GM12878 (cell line): ENCODE measurements around the gene ANP32B. TPM values are rescaled to one million over a fixed set of nuclear protein-coding genes. Genes with fewer than 3 reads are reported as not detected.

ENCODE experiments used
- ATAC-seq: fragments of 200-7000 bp; cut with Tn5 transposase; 3 replicates; pipeline ENCODE4 v1.9.1; 2020; ENCODE audit warnings: mild to moderate bottlenecking, moderate library complexity
- BruUV-seq: library from RNA; stranded (reverse); fragments of 400-500 nt; replicated peaks from 2 replicates; lab custom pipeline; 2021; lab: Mats Ljungman, UMichigan
- CTCF ChIA-PET: fragments of 300-600 bp; sonication (Branson Sonifier 250); formaldehyde crosslinking; extraction: SDS; loops from one replicate; lab custom pipeline; 2021; ENCODE audit warnings: inconsistent platforms; lab: Yijun Ruan, JAX
- POLR2A ChIA-PET: fragments of 350-600 bp; formaldehyde crosslinking; extraction: SDS; loops from one replicate; lab custom pipeline; 2021; ENCODE audit warnings: inconsistent platforms; lab: Charles Lee
- RAD21 ChIA-PET: fragments of 300-600 bp; sonication (Branson Sonifier 250); formaldehyde crosslinking; loops from one replicate; lab custom pipeline; 2023; ENCODE audit warnings: antibody characterized with exemption; ENCODE audit not compliant: unreplicated experiment; lab: Charles Lee
- SMC1A ChIA-PET: fragments of 300-600 bp; sonication (Branson Sonifier 250); formaldehyde crosslinking; loops from one replicate; lab custom pipeline; 2023; ENCODE audit not compliant: unreplicated experiment, uncharacterized antibody; lab: Charles Lee
- DNase-seq: peaks from one replicate; pipeline ENCODE4 v3.0.0-alpha.2; 2011; ENCODE audit warnings: low read depth, low spot score
- FAIRE-seq: peaks from 3 replicates; lab custom pipeline; 2011; peaks lifted over from hg19 to GRCh38; lab: Jason Lieb, UNC
- H2AFZ ChIP-seq: 2 replicates; pipeline ENCODE4 v1.6.0; 2011; ENCODE audit warnings: low read depth, low read length, control low read depth; ENCODE audit not compliant: control insufficient read depth
- H3K27ac ChIP-seq: 2 replicates; pipeline ENCODE4 v1.5.1; 2011; ENCODE audit warnings: control low read depth; ENCODE audit not compliant: control insufficient read depth, insufficient read depth
- H3K27me3 ChIP-seq, 2 experiments: replicated peaks in 1 of 2; 2 replicates each; pipeline versions ENCODE4 v1.6.0 to v1.6.1; 2011; ENCODE audit warnings: low read length in 1 of 2; ENCODE audit not compliant: control insufficient read depth in 2 of 2, insufficient read depth in 2 of 2
- H3K36me3 ChIP-seq, 2 experiments: 2 replicates each; pipeline ENCODE4 v1.5.1; 2011; ENCODE audit warnings: low read length in 1 of 2; ENCODE audit not compliant: control insufficient read depth in 2 of 2, insufficient read depth in 2 of 2
- H3K4me1 ChIP-seq: 2 replicates; pipeline ENCODE4 v1.6.1; 2011; ENCODE audit warnings: mild to moderate bottlenecking, low read length, moderate library complexity, mixed read lengths; ENCODE audit not compliant: control insufficient read depth, insufficient read depth
- H3K4me2 ChIP-seq: 2 replicates; pipeline ENCODE4 v1.6.0; 2011; ENCODE audit warnings: control low read depth; ENCODE audit not compliant: control insufficient read depth, insufficient read depth
- H3K4me3 ChIP-seq: fragments of 200-600 bp; sonication (generic); 2 replicates; pipeline ENCODE4 v1.5.1; 2016
- H3K79me2 ChIP-seq: 2 replicates; pipeline ENCODE4 v1.6.0; 2011; ENCODE audit warnings: low read length; ENCODE audit not compliant: control insufficient read depth, insufficient read depth
- H3K9ac ChIP-seq: 2 replicates; pipeline ENCODE4 v1.8.0; 2011; ENCODE audit warnings: low read length, control low read depth, mixed read lengths; ENCODE audit not compliant: control insufficient read depth, insufficient read depth
- H3K9me3 ChIP-seq: replicated peaks from 3 replicates; pipeline ENCODE4 v1.5.1; 2011; ENCODE audit warnings: mild to moderate bottlenecking, low read length; ENCODE audit not compliant: control insufficient read depth, insufficient read depth
- H4K20me1 ChIP-seq: 2 replicates; pipeline ENCODE4 v1.6.0; 2011; ENCODE audit not compliant: control insufficient read depth, insufficient read depth
- CBFB ChIP-seq: IDR thresholded peaks from 2 replicates; pipeline ENCODE4 v1.6.1; 2016; ENCODE audit warnings: antibody characterized with exemption, low read depth
- CREM ChIP-seq: IDR thresholded peaks from 2 replicates; pipeline ENCODE4 v1.6.1; 2014; ENCODE audit warnings: antibody characterized with exemption, low read depth
- E2F8 ChIP-seq: fragments of 450-650 bp; IDR thresholded peaks from 2 replicates; pipeline ENCODE4 v1.6.1; 2018; ENCODE audit warnings: mild to moderate bottlenecking, low read depth, moderate library complexity; ENCODE audit not compliant: partially characterized antibody
- HSF1 ChIP-seq: fragments of 150-350 bp; IDR thresholded peaks from 2 replicates; pipeline ENCODE4 v1.6.1; 2014; ENCODE audit warnings: mild to moderate bottlenecking, low read depth, low read length
- SIN3A ChIP-seq: IDR thresholded peaks from 2 replicates; pipeline ENCODE4 v1.6.1; 2012; ENCODE audit warnings: low read depth, low read length, improper control_type of control experiment
- SMARCA5 ChIP-seq: fragments of 450-650 bp; IDR thresholded peaks from 2 replicates; pipeline ENCODE4 v1.6.1; 2017; ENCODE audit warnings: mild to moderate bottlenecking
- SUZ12 ChIP-seq: fragments of 200-600 bp; sonication (generic); IDR thresholded peaks from one replicate; pipeline ENCODE4 v1.6.1; 2018; ENCODE audit warnings: antibody characterized with exemption, mild to moderate bottlenecking; ENCODE audit not compliant: unreplicated experiment
- WGBS: methylation state at CpG from one replicate; pipeline ENCODE4 v1.1.6; 2016; ENCODE audit warnings: low lambda C conversion rate; ENCODE audit not compliant: insufficient replicate concordance, insufficient coverage; ENCODE audit errors: missing lambda C conversion rate; 5-methylcytosine and 5-hydroxymethylcytosine counted together
- in situ Hi-C: fragments of 300-500 bp; cut with MboI; formaldehyde crosslinking; loops from 9 replicates; pipeline ENCODE4 v1.14.3; 2018; ENCODE audit warnings: mixed read lengths
- intact Hi-C: fragments of 100-400 bp; cut with micrococcal nuclease; formaldehyde crosslinking; loops from one replicate; pipeline ENCODE4 v1.14.2; 2022; ENCODE audit not compliant: unreplicated experiment
- polyA plus RNA-seq, 11 experiments: library from polyadenylated mRNA; depleted of rRNA in 4 of 11; unstranded in 6 of 11; stranded (reverse) in 5 of 11; fragments of >200 nt; fragmentation: Nextera tagmentation in 4 of 11; fragmentation: Illumina TruSeq in 1 of 11; extraction: Ambion mirVana in 4 of 11; extraction: Trizol in 1 of 11; gene quantifications; 1 replicate in 1 of 11; 2 replicates in 10 of 11; pipeline versions ENCODE4 v1.2.1 to v1.2.3, GENCODE V29; 2011 to 2016; ENCODE audit warnings: inconsistent platforms in 2 of 11, missing spikeins in 2 of 11, low read depth in 1 of 11
- total RNA-seq, 4 experiments: library from RNA; depleted of rRNA in 3 of 4; stranded (reverse); fragments of >200 nt in 3 of 4; fragmentation: Illumina TruSeq in 1 of 4; extraction: Trizol in 1 of 4; gene quantifications; 2 replicates each; pipeline versions ENCODE4 v1.2.1 to v1.2.3, GENCODE V29; 2013 to 2021

The ANP32B gene
- total and polyA plus RNA-seq, 10 of the 15 experiments (the other 5 are each of a cell fraction or from before 2014, with no cell fraction given) = 24.5 to 419 (median 171) TPM

- ATAC-seq (no peak), FAIRE-seq (no peak), DNase-seq (no peak)
- Histone ChIP-seq H3K4me2 (no peak overlapping the region), H4K20me1 (no peaks in the 10 kb centered on the region), H3K4me1 (no peaks in the 10 kb centered on the region), H3K27me3 (no peaks in the 10 kb centered on the region), H2AFZ (no peak overlapping the region), H3K4me3 (no peak overlapping the region), H3K79me2 (no peaks in the 10 kb centered on the region), H3K36me3 (peaks cover 0 to 4% of the 10 kb centered on the region in 2 experiments; a peak in 1 of 4 replicates), H3K27ac (no peak overlapping the region), H3K9ac (no peak overlapping the region), H3K9me3 (no peaks in the 10 kb centered on the region)
- ChIA-PET POLR2A (no interaction called here), RAD21 (no interaction called here), SMC1A (interaction anchor here (1.4 kb wide), 1 partner anchor 14 kb away, joined by 3 read pairs; no protein-coding TSS in a partner anchor), CTCF (interaction anchor here (2.2 to 3.5 kb wide), 2 partner anchors 10 to 101 kb away, joined by 8 to 16 read pairs; no protein-coding TSS in a partner anchor)
- 95% methylated on average over 1 of the region's 1 CpG for WGBS
- no TSS peak for BruUV-seq
- in situ Hi-C loops (no loop called here), intact Hi-C loops (no loop called here)
- TF ChIP-seq E2F8 = no peak
- TF ChIP-seq SIN3A = no peak
- TF ChIP-seq SUZ12 = no peak
- TF ChIP-seq CREM = no peak
- no peak for TF ChIP-seq SMARCA5
- TF ChIP-seq HSF1 = no peak
- no peak for TF ChIP-seq CBFB
Observed at GRCh38 chr9:98024702-98025101, 41.6 kb downstream of the ANP32B start.
